ENCODE data around the gene FXYD1.

DNA sequence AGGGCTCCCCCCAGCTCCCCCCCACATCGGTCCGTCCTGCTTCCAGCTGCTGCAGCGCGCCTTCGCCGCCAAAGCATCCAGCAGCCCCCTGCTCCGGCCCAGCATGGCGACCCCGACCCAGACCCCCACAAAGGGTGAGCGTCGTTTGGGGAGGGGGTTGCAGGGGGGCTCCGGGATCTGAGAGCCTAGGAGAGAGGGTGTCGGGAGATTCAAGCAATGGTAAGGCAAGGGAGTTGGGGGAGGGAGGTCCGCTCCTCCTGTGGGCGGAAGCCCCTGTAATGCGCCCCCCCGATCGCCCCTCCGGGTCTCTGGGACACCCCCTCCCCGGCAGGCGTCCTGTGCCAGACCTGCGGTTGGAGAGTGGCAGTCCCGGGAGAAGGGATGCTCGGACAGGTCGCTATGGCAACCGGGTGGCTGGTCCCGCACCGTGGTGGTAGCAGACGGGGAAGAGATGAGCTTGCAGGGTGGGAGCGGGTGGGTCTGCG lies 4.6 kb downstream of the FXYD1 start, which contains the start of gene FXYD7:
- TF ChIP-seq CTCF (conservative IDR thresholded peaks at IDR 0.05 in 1 of 2, IDR thresholded peaks at IDR 0.05 in 1 of 2; ENCODE audit: extremely low read depth in 1 of 2, insufficient read depth in 1 of 2, low read depth in 1 of 2, low read length in 2 of 2) (no peak), EZH2 (IDR thresholded peaks at IDR 0.05; ENCODE audit: borderline replicate concordance, low read length) (no peak)
